ENCODE data around the gene KCNH2.

Gene KCNH2

GRCh38 chr7:150969475-150969874 is 8.6 kb downstream of the KCNH2 start:
- Histone ChIP-seq H3K4me3 (no peak overlapping the region), H3K27ac (no peak overlapping the region)
- no peak for DNase-seq (ENCODE audit: low spot score)
- no peak for TF ChIP-seq CTCF (IDR thresholded peaks at IDR 0.05)

GRCh38 chr7:150968734-150969372 is 9.3 kb downstream of the KCNH2 start:
- DNase-seq (ENCODE audit: low spot score): no peak
- no peak overlapping the region for H3K27ac ChIP-seq

GRCh38 chr7:150968056-150968733 is 9.9 kb downstream of the KCNH2 start:
- H3K4me3 ChIP-seq: no peak overlapping the region
- no peak for TF ChIP-seq CTCF (IDR thresholded peaks at IDR 0.05)
- H3K27ac ChIP-seq: no peak overlapping the region
- no peak for DNase-seq (ENCODE audit: low spot score)

More at GRCh38 chr7:150968734-150969372, 9.3 kb downstream of the KCNH2 start:
- H3K4me3 ChIP-seq: no peak overlapping the region
- no peak for TF ChIP-seq CTCF (IDR thresholded peaks at IDR 0.05)

- TF ChIP-seq CTCF (IDR thresholded peaks at IDR 0.05): no peak
- Histone ChIP-seq H3K27ac (no peak overlapping the region), H3K4me3 (no peak overlapping the region)
- no peak for DNase-seq (ENCODE audit: low spot score)
Observed at GRCh38 chr7:150967349-150967748, 10.8 kb downstream of the KCNH2 start.

- DNase-seq (ENCODE audit: low spot score): no peak
- no peak overlapping the region for H3K4me3 ChIP-seq
- no peak overlapping the region for H3K27ac ChIP-seq
- TF ChIP-seq CTCF (IDR thresholded peaks at IDR 0.05): no peak
Observed at GRCh38 chr7:150966002-150966401, 12.1 kb downstream of the KCNH2 start.

- no peak overlapping the region for H3K27ac ChIP-seq
- no peak overlapping the region for H3K4me3 ChIP-seq
- DNase-seq (ENCODE audit: low spot score): no peak
- no peak for TF ChIP-seq CTCF (IDR thresholded peaks at IDR 0.05)
Observed at GRCh38 chr7:150965273-150965830, 12.8 kb downstream of the KCNH2 start.
